ENCODE results near the gene AXL.
A peak's percentile ranks its signal among the peaks of the same experiment; 100 is the strongest.
"Not testable (repeated sequence)": the region's sequence is repeated elsewhere in the genome, so short reads cannot be mapped to it uniquely, and the experiment has no call there.

AXL gene

DNA sequence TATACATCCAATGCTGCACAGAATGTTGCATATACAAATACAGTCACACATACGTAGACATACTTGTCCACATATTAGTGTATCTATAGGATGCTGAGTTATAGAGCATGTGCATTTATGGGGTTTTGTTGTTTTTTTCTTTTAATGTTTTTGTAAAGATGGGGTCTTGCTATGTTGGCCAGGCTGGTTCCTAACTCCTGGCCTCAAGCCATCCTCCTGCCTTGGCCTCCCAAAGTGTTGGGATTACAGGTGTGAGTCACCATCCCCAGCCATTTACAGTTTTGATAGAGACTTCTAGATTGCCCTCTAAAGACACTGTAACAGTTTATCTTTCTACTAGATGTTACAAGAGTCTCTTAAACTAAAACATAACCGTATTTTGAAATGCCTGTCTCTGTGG is 59.5 kb downstream of the AXL start:
- no peak for DNase-seq

DNA sequence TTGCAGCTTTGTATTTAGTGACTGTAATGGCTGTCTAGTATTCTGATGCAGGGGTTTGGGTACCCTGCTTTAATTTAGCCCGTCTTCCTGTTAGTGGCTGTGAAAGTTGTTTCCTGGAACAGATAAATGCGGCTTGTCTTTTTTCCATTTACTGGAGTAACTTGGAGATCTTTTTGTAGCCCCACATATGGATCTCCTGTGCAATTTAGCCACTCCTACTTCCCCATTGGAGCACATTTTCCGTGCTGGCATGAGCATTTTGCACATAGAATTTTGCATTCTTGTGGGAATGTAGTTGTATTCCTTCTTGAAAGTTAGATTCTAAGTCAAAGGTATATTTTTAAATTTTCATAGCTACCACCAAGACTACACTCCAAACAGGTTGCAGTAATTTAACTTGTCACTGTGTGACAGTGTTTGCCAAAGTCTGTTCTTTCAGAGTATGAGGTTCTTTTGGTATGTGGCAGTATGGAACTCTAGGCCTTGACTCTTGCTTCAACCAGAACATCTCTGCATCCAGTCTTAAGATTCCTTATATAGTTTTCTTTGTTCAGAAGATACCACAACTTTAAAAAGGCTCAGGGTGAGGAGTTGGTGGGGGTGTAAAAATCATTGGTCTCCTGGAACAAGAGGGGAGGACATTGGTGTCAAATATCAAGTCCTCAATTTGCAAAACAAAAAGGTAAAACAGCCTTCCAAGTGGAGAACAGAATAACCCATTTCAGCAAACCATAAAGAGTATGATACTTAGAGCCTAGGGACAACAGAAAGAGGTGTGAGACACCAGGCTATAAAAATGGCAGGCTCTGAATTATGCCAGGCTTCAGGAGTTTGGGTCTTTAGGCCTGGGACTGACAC is 69.9 kb downstream of the AXL start:
- DNase-seq: no peak

DNA sequence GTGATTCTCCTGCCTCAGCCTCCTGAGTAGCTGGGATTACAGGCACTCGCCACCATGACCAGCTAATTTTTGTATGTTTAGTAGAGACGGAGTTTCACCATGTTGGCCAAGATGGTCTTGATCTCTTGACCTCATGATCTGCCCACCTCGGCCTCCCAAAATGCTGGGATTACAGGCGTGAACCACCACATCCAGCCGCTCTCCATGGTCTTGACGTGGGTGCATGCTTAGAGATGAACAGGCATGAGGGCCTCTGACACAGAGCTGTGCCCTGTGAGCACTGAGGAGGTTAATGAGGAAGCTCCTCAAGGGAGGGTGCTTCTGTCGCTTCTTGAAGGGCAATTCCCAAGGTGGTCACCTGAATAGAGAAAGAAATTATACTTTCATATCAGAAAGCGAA is 70.8 kb downstream of the AXL start:
- not testable (repeated sequence) for DNase-seq

DNA sequence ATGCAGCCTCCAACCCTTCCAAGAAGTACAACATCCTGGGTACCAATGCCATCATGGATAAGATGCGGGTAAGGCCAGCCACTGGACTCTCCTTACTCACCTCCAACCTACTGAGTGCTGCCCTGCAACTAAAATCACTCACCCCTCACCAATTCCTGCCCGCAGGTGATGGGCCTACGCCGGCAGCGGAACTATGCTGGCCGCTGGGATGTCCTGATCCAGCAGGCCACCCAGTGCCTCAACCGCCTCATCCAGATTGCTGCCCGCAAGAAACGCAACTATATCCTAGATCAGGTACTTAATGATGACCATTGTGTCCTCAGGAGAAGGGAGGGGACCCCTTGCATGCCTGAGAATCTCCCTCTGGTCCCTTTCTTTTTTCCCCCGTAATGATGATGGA is 75.4 kb downstream of the AXL start:
- DNase-seq: no peak

DNA sequence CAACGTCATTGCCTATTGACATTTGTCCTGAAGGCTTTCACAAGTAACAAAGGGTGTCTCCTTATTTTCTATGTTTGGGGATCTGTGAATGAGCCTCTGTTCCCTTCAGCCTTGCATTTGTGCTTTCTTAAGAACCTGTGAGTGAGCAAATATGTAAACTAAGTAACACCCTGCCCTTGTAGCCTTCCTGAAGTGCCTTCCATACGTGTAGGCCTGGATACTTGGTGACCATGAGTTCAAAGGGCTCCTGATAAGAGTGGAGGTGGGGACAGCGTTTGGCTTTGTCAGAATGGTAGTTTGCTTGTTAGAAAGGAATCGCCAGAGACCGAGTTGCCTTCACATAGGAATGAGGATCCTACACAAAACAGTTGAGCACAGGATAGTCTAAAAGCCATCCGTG is 76.5 kb downstream of the AXL start:
- DNase-seq: no peak

DNA sequence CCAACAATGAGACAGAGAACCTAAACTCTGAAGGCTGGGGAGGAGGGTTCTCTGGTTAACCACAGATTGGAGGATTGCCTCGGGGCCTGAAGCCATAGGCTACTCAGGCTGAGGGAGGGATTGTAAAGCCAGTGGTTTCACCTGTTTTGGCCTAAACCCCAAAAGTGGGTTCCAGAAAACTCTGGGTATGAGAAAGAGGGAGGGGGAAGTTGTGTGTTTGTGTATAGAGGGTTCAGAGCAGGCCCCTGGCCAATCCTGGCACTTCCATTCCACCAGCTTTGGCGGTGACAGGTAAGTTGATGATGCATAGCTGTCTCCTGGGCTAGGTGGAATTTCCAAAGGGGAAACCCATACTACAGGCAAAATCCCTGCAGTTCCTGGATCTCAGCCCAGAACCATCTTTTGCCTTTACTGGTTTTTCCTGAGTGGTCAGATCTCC is 77.4 kb downstream of the AXL start:
- no peak for DNase-seq

DNA sequence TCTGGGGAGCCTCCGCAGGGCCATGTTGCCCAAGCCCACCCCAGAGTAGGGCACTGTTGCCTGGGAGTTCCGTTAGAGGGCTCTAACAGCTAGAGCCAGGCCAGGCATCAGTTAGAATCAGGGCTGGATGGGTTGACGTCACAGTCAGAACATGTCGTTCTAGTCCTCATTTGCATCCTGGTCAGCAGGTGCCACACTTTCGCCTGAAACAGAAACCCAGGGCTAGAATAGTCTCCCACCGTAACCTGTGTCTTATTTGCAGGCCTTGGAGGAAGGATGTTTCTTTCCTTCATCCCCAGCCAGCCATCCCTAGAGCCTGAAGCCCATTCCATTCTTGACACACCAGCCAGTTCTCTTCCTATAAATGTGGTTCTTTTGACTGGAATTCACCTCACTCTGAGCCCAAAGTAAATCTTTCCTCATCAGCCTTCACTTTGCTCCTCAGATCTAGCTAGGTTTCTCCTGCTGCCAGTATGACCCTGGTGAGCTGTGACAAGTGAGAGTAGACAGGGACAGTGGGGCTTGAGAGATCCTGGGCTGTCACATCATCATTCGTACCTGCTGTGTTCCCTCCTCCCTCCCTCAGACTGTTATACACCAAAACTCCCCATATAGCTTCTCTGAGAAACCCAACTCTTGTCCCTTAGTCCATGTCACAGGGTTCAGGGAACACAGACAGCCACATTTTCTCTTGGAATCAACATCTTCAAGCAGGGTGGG is 78.8 kb downstream of the AXL start:
- DNase-seq: no peak

DNA sequence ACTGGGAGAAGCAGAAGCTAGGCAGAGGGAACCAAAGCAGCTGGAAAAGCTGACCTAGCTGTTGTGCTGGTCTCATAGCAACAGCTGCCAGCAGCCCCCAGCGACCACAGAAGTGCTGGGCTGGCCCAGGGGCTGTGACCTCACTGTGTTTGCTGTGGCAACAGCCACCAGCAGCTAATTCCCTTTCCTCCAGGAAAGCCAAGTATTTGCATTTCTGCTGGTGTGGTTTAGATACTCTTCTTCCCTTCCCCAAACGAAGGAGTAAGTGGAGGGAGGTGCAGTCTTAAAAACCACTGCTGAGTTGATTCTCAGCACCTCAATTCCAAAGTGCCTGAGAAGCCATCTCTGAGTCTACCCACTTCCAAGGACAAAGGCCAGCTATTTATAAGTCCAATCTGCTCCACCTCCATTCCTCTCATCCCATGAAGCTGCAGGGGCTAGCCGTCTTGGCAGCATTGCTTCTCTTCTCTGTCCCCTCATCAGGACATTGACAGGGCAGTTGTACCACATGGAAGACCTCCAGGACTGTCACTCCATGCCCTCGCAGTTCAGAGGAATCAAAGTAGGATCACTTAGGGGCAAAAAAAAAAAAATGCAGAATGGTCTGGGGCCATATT is 79.4 kb downstream of the AXL start:
- DNase-seq: peak; percentile 50

DNA sequence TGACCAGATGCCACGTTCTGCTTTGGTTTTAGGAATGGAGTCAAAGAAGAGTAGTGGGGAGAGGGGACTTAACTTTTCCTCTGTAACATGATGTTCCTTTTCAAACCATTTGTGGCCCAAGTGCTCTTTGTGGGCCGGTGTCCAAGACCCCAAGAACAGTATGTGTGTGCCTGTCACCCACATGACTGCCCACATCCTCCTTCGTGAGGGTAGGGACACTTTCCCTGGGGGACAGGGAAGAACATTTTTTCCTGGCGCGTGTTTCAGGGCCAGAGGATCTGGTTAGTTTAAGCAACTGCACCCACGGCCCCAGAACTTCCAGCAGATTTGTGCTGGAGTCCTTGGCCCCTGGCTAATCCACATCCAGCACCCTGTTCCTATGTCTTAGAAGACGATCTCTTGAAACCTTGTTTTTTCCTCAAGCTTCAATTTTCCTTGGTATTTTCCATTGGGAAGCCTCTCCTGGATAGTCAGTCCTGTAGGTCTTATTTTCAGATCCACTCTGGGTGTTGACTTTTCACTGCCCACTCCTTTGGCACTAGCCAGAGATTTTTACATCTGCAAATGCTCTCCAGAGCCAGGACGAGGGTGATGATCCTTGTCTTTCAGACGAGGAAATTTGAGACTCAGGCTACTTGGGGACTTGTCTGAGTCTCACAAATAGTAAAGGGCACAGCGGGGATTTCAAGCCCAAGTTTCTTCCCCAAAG is 80.2 kb downstream of the AXL start:
- no peak for DNase-seq

DNA sequence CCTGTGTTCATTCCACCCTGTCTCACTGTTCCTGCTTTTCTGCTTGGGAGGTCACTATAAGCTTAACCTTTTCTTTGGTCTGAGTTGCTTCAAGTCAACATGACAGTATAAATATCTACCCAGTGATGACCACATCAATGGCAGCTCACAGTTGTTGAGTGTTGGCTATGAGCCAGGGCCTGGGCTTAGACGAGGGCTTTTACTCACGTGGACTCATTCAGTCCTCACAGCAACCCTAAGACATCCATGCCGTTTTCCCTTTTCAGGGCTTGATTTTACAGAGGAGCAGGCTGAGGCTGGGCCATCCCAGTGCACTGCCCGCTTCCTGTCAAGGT is 80.7 kb downstream of the AXL start:
- no peak for DNase-seq

DNA sequence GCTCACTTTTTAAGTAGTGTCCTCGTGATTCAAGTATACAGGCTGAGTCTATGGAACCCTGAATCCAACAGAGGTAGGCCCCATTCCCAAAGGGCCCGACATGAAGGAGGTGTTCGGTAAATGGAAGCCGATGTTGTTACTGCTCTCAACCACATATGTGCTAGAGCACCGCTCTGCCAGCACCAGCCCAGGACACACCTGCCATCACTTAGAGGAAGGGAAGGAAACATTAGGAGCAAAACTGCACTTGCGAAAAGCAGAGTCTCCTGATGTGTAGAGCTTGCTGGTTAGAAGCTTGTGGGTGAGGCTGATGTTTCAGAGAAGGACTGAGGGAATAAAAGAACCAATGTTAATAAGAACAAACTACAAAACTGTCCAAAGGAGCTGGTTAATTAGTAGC is 81.5 kb downstream of the AXL start:
- no peak for DNase-seq

DNA sequence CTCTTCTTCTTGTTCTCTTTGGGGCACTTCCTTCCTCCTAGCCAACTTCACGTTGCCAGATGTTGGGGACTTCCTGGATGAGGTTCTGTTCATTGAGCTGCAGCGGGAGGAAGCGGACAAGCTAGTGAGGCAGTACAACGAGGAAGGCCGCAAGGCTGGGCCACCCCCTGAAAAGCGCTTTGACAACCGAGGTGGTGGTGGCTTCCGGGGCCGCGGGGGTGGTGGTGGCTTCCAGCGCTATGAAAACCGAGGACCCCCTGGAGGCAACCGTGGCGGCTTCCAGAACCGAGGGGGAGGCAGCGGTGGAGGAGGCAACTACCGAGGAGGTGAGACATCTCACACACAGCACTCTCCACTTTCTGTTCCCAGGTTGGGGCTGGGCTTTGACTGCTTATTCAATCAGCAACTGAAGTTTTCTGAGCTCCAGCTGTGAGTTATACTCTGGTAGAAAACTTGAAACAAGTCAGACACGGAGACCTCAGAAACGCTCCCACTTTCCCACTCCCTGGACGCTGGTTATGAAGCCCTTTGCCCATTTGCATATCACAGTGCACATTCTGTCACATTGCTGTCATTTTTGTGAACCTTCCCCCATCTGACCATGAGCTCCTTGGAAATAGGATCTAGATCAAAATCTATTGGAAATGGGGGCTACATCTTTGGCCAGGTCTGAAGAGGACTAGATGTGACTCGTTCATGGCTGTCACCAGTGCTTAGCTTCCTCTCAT is 83.8 kb downstream of the AXL start:
- DNase-seq: peak; percentile 82

DNA sequence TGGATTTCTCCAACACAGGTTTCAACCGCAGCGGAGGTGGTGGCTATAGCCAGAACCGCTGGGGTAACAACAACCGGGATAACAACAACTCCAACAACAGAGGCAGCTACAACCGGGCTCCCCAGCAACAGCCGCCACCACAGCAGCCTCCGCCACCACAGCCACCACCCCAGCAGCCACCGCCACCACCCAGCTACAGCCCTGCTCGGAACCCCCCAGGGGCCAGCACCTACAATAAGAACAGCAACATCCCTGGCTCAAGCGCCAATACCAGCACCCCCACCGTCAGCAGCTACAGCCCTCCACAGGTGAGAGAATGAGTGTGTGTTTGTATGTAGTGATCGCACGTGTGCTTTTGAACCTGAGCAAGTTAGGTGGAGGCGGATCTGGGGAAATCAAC is 84.9 kb downstream of the AXL start:
- DNase-seq: peak; percentile 49

DNA sequence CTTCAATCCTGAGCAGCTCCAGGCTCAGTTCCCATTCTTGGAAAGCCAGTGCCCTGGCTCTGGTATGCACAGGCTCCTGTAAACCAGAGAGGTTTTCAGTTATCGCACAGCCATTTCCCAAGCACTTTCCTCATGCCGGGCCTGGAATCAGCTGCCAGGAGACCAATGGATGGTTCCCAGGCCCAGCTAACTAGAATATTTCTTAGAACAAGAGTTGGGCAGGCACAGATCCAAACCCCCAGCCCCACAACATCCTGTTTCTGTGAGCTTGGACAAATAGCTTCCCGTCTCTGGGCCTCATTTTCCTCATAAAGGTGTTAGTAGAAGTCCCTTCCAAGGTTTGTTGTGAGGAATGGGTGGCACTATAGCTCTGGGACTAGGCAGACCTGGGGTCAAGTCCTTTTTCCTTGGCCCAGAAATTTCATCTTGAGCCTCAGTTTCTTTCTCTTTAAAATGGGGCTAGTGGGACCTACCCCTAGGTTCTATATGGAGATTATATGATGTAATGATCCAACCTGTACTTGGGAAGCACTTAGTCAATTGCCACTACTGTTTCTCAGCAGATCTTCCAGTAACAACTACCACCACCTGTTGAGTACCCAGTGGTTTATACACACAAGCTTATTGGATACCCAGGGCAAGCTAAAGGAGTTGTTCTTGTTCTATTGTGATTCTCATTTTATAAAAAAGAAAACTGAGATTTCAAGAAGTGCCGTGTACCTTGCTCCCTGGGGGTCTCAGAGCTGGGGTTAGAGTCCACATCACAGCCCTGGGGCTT is 85.9 kb downstream of the AXL start:
- DNase-seq: no peak

DNA sequence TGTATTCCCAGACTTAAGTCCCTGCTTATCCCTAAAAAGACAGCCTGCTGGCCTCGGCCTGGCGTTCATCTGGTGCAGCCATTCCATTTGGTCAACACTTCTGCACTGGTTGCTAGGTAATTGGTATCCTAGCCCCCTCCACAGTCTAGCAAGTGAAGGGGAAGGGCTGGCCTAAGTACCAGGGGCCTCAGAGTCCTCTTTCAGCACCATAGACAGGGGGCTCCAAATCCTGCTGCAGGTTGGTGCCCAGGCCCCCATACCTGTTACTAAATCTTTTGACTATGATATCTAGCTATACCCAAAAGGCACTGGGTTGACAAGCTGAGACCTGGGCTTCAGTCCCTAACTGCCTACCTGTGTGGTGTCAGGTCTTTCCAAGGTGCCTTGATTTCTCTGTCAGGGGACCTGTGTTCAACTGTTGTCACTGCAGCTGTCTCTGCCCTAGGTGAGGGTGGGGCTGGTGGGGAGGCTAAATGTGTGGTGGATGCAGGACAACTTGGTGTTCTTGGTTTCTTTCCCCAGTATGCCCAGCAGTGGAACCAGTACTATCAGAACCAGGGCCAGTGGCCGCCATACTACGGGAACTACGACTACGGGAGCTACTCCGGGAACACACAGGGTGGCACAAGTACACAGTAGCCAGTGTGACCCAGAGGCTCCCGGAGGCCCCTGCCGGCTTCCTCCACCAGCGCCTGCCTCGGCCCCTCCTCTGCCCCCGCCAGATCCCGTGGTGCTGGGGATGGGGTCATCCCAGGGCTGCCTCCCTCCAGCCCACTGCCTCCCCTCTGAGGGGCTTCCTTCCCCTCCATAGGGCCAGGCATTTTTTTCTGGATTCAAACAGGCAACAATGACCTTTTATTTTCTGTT is 87.1 kb downstream of the AXL start:
- no peak for DNase-seq

DNA sequence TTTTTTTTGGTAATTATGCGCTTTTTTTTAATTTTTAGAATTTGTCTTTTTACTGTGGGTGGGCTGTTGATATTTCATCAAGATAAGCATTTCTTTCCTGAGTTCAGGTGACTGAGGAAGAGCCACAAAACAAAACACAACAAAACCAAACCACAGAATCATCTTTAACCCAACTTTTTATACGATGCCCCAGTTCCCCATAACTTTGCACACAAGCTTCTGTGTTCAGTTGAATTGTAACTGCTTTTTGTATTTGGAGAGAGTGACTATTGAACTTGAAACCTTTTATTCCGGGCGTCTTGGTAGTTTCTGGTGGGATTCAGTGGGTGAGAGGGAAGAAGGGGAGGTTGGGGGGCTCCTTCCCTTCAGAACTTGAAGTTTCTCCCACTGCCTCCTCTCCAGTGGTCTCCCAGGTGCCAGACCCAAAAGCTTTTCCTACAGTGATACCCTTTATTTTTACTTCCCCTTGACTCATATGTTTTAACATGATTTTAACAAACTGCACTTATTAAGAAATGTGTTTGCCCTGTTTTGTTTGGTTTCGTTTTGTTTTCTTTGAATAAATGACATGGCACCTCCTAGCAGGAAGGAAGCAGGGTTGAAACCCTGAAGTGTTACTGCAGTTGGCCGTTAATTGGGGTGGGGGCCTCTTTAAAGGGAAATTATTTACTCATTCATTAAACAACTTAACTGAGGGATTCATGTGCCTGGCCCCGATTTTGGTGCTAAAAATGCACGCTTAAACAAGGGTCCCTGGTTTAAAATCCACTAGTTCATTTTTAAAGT is 88.3 kb downstream of the AXL start:
- no peak for DNase-seq

DNA sequence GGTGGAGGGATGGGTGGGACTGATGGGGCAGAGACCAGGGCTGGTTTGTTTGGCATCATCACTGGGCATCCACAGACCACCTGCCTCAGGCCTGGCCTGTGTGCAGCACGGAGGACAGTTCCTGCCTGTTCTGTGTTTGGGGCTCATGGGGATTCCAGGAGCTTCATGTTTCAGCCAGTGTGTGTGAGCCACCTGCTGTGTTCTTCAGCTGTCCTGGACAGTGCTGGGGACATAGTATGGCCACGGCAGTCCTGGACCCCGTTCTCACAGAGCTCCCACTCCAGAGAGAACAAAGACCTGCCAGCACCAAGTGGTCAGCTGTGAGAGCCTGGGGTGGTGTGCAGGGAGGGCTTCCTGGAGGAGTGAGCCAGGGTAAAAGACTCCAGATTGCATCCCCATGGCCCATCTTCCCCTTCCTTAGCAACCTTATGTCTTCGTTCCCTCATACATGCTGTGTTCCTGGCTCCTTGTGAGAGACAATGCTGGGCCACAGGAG is 89.0 kb downstream of the AXL start:
- no peak for DNase-seq

DNA sequence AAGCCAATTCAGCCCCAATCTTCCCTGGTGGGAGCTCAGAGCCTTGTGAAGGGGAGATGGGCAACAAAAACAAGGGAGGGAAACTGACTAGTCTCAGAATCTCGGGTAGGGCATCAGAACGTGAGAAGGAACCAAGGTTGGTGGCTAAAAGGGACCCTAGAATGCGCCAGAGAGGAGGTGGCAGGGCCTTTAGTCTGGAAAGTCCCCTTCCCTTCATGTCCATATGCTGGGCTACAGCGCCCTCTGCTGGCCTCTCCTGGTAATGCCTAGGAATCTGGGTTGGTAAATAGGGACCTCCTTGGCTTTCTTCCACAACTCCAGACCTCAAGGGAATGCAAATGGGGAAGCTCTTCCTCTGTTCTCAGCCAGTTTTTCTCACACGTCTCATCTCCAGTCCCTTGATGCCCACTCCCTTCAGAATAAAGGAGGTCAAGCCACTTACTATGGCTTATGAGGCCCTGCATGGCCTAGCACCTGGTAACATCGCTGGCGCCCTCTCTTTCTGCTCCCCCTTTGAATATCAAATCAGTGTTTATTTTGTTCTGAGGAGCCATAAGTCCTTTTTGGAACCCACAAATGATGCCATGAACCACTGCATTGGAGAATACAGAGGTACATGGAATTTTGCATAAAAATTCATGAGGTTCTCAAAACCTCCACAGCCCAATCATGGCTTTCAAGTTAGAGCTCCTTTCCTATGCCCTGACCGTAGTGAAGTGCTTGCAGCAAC is 89.6 kb downstream of the AXL start:
- DNase-seq: no peak
